Endothelial cell (in vitro differentiated cells): ENCODE data around the gene COL5A2. TPM values are rescaled to one million over a fixed set of nuclear protein-coding genes. Genes with fewer than 3 reads are reported as not detected.

Experiments
- DNase-seq: peaks from one replicate; pipeline ENCODE4 v3.0.0; 2021; ENCODE audit warnings: low spot score
- H3K27ac Mint-ChIP-seq: one replicate; pipeline ENCODE4 v1.8.0; 2021; ENCODE audit warnings: mixed read lengths, inconsistent platforms; ENCODE audit not compliant: unreplicated experiment
- H3K27me3 Mint-ChIP-seq: one replicate; pipeline ENCODE4 v1.8.0; 2021; ENCODE audit warnings: mild to moderate bottlenecking, moderate library complexity, mixed read lengths, inconsistent platforms; ENCODE audit not compliant: unreplicated experiment
- H3K36me3 Mint-ChIP-seq: one replicate; pipeline ENCODE4 v1.8.0; 2021; ENCODE audit warnings: mild to moderate bottlenecking, low read depth, mixed read lengths, inconsistent platforms; ENCODE audit not compliant: unreplicated experiment
- H3K4me1 Mint-ChIP-seq: one replicate; pipeline ENCODE4 v1.8.0; 2021; ENCODE audit warnings: mild to moderate bottlenecking, mixed read lengths, inconsistent platforms; ENCODE audit not compliant: unreplicated experiment
- H3K4me3 Mint-ChIP-seq: one replicate; pipeline ENCODE4 v1.8.0; 2021; ENCODE audit warnings: mild to moderate bottlenecking, mixed read lengths, inconsistent platforms; ENCODE audit not compliant: unreplicated experiment
- H3K9me3 Mint-ChIP-seq: one replicate; pipeline ENCODE4 v1.8.0; 2021; ENCODE audit warnings: mixed read lengths, inconsistent platforms; ENCODE audit not compliant: unreplicated experiment
- total RNA-seq: library from RNA; stranded (reverse); fragmentation: NEBNext Ultra II Directional; extraction: Animal tissue kit (Norgen Biotek cat#: 25700); gene quantifications from one replicate; pipeline ENCODE4 v1.2.1, GENCODE V29; 2021; ENCODE audit not compliant: unreplicated experiment
- TF ChIP-seq, protein P1 (sequence below): fragments of 200-600 bp; sonication (generic); IDR thresholded peaks from one replicate; pipeline ENCODE4 v1.5.0; 2021; ENCODE audit warnings: antibody characterized with exemption; ENCODE audit not compliant: unreplicated experiment

Gene COL5A2
- total RNA-seq, 1 donor from 2014 or later = 243 TPM

DNA sequence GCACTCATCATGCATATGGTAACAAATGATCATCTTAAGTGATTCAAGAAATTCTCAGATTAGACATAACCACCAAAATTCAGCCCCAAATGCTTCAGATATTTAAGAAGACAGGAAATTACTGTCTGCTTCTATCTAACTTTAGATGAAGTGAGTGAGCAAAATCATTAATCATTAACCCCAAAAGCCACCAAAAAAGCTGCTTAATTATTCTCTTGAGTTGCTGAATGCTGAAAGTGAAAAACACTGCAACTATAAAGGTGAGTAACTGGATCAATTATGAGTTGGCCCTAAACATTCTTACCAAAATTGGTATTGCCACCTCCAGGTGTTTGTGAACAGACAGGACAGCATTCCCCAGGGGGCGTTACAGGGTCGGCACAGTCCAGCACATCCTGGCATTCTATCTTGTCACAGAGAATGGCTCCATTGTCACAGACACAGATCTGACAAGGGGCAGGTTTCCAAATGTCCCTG, 69.6 kb downstream of the COL5A2 start:
- Mint-ChIP-seq H3K4me1 (no peaks in the 10 kb centered on the region), H3K36me3 (no peaks in the 10 kb centered on the region), H3K4me3 (no peak overlapping the region), H3K27me3 (no peaks in the 10 kb centered on the region), H3K27ac (no peak overlapping the region), H3K9me3 (no peaks in the 10 kb centered on the region)
- TF ChIP-seq, protein P1, sequence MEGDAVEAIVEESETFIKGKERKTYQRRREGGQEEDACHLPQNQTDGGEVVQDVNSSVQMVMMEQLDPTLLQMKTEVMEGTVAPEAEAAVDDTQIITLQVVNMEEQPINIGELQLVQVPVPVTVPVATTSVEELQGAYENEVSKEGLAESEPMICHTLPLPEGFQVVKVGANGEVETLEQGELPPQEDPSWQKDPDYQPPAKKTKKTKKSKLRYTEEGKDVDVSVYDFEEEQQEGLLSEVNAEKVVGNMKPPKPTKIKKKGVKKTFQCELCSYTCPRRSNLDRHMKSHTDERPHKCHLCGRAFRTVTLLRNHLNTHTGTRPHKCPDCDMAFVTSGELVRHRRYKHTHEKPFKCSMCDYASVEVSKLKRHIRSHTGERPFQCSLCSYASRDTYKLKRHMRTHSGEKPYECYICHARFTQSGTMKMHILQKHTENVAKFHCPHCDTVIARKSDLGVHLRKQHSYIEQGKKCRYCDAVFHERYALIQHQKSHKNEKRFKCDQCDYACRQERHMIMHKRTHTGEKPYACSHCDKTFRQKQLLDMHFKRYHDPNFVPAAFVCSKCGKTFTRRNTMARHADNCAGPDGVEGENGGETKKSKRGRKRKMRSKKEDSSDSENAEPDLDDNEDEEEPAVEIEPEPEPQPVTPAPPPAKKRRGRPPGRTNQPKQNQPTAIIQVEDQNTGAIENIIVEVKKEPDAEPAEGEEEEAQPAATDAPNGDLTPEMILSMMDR = no peak
- no peak for DNase-seq

DNA sequence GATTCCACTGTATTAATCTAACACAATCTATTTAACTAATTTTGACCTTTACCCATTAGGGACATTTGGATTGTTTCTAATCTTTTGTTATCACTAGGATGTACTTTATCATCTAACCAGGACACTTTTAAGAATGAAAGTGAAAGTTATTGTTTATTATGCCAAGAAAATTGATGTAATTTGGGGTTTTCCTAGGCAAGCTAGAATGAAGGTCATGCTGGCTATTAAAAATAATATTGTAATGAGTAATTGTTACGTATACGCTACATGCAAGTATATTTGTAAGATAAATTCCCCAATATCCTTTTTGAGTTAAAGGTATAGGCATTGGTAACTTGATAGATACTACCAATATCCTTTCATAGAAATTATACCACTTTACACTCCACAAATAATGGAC, 74.6 kb downstream of the COL5A2 start:
- Mint-ChIP-seq H3K27me3 (peaks cover 2% of the 10 kb centered on the region), H3K4me1 (peaks cover 5% of the 10 kb centered on the region), H3K36me3 (peaks cover 11% of the 10 kb centered on the region), H3K4me3 (no peak overlapping the region), H3K27ac (no peak overlapping the region), H3K9me3 (no peaks in the 10 kb centered on the region)
- DNase-seq = no peak
- TF ChIP-seq, protein P1 = no peak

DNA sequence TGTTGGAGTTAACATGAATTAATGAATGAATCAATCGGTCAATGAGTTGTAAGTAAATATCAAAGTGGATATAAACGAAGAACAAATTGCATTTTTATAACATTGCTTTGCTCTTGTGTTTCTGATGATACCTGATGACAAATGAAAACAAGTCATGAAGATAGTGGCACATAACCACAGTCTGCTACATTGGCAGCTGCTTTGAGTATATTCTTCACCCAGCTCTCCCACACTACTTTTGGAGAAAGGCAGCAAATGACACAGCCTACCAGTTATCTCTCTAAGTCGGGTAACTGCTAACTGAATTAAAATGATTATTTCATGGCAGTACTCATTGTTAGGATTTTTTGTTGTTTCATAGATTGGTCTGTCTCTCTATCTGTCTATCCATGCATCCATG, 76.8 kb downstream of the COL5A2 start:
- TF ChIP-seq, protein P1 = no peak
- DNase-seq = no peak
- H3K27me3 Mint-ChIP-seq = peaks cover 2% of the 10 kb centered on the region
- peaks cover 5% of the 10 kb centered on the region for H3K4me1 Mint-ChIP-seq
- no peaks in the 10 kb centered on the region for H3K9me3 Mint-ChIP-seq
- H3K36me3 Mint-ChIP-seq = peaks cover 11% of the 10 kb centered on the region
- no peak overlapping the region for H3K4me3 Mint-ChIP-seq
- H3K27ac Mint-ChIP-seq = no peak overlapping the region

DNA sequence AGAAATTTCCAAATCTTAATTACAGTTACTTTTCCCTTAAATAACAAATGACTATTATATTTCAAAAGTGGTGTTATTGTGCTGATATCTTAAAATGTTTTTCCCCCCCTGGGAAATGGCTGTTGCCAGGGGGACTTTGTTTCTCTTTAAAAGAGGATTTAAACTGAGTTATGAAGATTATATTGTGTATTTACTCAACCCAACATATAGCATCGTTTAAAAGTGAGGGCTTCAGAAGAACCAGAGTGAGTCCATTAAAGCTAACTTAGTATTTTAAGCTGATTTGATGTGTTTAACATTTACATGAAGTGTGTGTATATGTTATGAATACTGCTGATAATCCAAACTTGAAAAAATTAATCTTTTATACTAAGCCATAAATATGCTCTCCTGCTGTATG, 81.6 kb downstream of the COL5A2 start:
- Mint-ChIP-seq H3K36me3 (peaks cover 3% of the 10 kb centered on the region), H3K9me3 (no peaks in the 10 kb centered on the region), H3K27me3 (peaks cover 1% of the 10 kb centered on the region), H3K4me3 (no peak overlapping the region), H3K27ac (no peak overlapping the region), H3K4me1 (peaks cover 2% of the 10 kb centered on the region)
- no peak for DNase-seq
- TF ChIP-seq, protein P1 = no peak

DNA sequence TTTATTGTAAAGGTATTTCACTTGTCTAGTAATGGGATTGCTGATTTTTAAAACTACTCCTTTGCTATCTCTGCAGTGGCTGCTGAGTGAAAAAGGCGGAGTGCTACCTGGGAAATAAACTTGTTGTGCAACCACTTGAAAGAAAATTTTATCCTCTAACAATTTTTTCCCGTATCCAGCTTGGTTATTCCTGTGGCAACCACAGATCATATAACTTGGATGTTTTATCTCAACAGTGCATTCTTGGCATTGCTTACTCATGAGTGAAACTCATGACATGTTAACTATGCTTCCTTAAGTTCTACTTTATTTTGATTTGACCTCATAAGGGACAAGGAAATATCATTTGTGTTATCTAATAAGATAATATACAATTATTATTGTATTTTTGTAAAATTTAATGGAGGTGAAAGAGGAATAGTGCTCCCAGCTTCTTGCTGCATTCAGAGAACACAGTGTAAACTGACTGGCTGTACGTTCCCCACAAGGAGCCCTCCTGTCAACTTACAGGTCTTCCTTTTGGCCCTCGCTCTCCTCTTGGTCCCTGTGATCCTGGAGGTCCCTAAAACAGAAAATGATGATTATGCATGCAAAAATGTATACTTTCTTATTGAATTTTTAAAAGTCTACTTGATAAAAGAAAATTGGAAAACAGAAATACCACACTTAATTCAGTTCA, 82.7 kb downstream of the COL5A2 start:
- Mint-ChIP-seq H3K4me3 (no peak overlapping the region), H3K36me3 (peaks cover 3% of the 10 kb centered on the region), H3K27me3 (peaks cover 1% of the 10 kb centered on the region), H3K9me3 (no peaks in the 10 kb centered on the region), H3K27ac (no peak overlapping the region), H3K4me1 (peaks cover 2% of the 10 kb centered on the region)
- TF ChIP-seq, protein P1 = no peak
- DNase-seq = no peak
